Activated T-helper 9 cell treated with anti-CD3 and anti-CD28 coated beads, Interleukin-2, amount 50 U/mL, for 16 hours (primary cell): ENCODE data around the gene SLC16A8.
"Not testable (repeated sequence)": the region's sequence is repeated elsewhere in the genome, so short reads cannot be mapped to it uniquely, and the experiment has no call there.

Source experiments
- DNase-seq: peaks from one replicate; pipeline ENCODE4 v3.0.0-alpha.2; 2020; ENCODE audit warnings: low read depth

The SLC16A8 gene

GRCh38 chr22:38083931-38084631 lies at the start of gene SLC16A8:
Gene SLC16A8, minus strand, starts transcription at chr22:38084184. Its CDS starts 1,311 bp downstream, at chr22:38082873.
- DNase-seq: no peak

GRCh38 chr22:38133331-38133730 lies 49.3 kb upstream of the SLC16A8 start:
- no peak for DNase-seq

- no peak for DNase-seq
Measured at GRCh38 chr22:38132794-38133193, 48.8 kb upstream of the SLC16A8 start.

- no peak for DNase-seq
Measured at GRCh38 chr22:38132136-38132535, 48.2 kb upstream of the SLC16A8 start.

- no peak for DNase-seq
Measured at GRCh38 chr22:38131399-38131798, 47.4 kb upstream of the SLC16A8 start.

GRCh38 chr22:38129856-38130255 lies 45.9 kb upstream of the SLC16A8 start:
- DNase-seq: no peak

GRCh38 chr22:38129021-38129420 lies 45.0 kb upstream of the SLC16A8 start:
- DNase-seq: no peak

GRCh38 chr22:38127869-38128268 lies 43.9 kb upstream of the SLC16A8 start:
- DNase-seq: no peak

- no peak for DNase-seq
Measured at GRCh38 chr22:38126928-38127668, 43.1 kb upstream of the SLC16A8 start.

GRCh38 chr22:38125751-38126201 lies 41.8 kb upstream of the SLC16A8 start:
- DNase-seq: no peak

GRCh38 chr22:38125038-38125610 lies 41.1 kb upstream of the SLC16A8 start:
- DNase-seq: no peak

- no peak for DNase-seq
Measured at GRCh38 chr22:38124236-38124974, 40.4 kb upstream of the SLC16A8 start.

- no peak for DNase-seq
Measured at GRCh38 chr22:38122616-38123015, 38.6 kb upstream of the SLC16A8 start.

GRCh38 chr22:38120359-38121110 lies 36.6 kb upstream of the SLC16A8 start:
- no peak for DNase-seq

GRCh38 chr22:38118747-38119146 lies 34.8 kb upstream of the SLC16A8 start:
- DNase-seq: not testable (repeated sequence)

- no peak for DNase-seq
Measured at GRCh38 chr22:38118182-38118581, 34.2 kb upstream of the SLC16A8 start.

- not testable (repeated sequence) for DNase-seq
Measured at GRCh38 chr22:38117556-38117955, 33.6 kb upstream of the SLC16A8 start.

GRCh38 chr22:38115423-38116205 lies 31.6 kb upstream of the SLC16A8 start:
- no peak for DNase-seq

- DNase-seq: peak; percentile 58
Measured at GRCh38 chr22:38114484-38115398, 30.8 kb upstream of the SLC16A8 start.

GRCh38 chr22:38112381-38112780 lies 28.4 kb upstream of the SLC16A8 start:
- DNase-seq: no peak
